Measurements from ENCODE around the gene TTLL13. TPM values are rescaled to one million over a fixed set of nuclear protein-coding genes. Genes with fewer than 3 reads are reported as not detected.

Gene TTLL13
- total RNA-seq, 1 experiment from 2014 or later = 0.39 TPM

DNA sequence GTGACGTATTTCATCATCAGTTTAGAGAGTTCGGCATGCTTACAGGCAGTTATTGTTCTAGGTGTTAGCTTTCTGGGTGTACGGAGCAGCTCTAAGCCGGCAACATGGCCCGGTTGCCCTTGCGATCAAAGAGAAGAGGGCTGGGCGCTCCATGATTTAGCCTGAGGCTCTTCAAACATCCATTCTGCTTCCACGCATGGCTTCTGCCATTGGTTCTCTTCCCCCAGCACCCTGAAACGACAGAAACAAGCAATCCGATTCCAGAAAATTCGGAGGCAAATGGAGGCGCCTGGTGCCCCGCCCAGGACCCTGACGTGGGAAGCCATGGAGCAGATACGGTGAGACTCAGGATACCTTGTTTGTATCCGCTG, 16.7 kb downstream of the TTLL13 start:
- H3K27ac ChIP-seq (ENCODE audit: low read length) = peak overlapping the region; percentile 91
- in situ Hi-C loops (cut with HindIII; ENCODE audit: low pct_unique_long_range_greater_than_20kb, low sequenced_read_pairs) (no loop called here), intact Hi-C loops (cut with micrococcal nuclease; ENCODE audit: unreplicated experiment) (no loop called here)
- peak; percentile 40; the same call in 1 of the 2 replicates for TF ChIP-seq TCF7L2 (IDR thresholded peaks at IDR 0.05; ENCODE audit: low read depth, low read length)
- TF ChIP-seq, protein P1, sequence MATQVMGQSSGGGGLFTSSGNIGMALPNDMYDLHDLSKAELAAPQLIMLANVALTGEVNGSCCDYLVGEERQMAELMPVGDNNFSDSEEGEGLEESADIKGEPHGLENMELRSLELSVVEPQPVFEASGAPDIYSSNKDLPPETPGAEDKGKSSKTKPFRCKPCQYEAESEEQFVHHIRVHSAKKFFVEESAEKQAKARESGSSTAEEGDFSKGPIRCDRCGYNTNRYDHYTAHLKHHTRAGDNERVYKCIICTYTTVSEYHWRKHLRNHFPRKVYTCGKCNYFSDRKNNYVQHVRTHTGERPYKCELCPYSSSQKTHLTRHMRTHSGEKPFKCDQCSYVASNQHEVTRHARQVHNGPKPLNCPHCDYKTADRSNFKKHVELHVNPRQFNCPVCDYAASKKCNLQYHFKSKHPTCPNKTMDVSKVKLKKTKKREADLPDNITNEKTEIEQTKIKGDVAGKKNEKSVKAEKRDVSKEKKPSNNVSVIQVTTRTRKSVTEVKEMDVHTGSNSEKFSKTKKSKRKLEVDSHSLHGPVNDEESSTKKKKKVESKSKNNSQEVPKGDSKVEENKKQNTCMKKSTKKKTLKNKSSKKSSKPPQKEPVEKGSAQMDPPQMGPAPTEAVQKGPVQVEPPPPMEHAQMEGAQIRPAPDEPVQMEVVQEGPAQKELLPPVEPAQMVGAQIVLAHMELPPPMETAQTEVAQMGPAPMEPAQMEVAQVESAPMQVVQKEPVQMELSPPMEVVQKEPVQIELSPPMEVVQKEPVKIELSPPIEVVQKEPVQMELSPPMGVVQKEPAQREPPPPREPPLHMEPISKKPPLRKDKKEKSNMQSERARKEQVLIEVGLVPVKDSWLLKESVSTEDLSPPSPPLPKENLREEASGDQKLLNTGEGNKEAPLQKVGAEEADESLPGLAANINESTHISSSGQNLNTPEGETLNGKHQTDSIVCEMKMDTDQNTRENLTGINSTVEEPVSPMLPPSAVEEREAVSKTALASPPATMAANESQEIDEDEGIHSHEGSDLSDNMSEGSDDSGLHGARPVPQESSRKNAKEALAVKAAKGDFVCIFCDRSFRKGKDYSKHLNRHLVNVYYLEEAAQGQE (IDR thresholded peaks at IDR 0.05; ENCODE audit: insufficient read depth in 1 of 2, low read depth in 2 of 2, low read length in 1 of 2) = no peak
- no TSS peak for BruUV-seq (replicated peaks)
- POLR2A ChIA-PET = interaction anchor here (0.6 to 1.2 kb wide), 5 partner anchors 28 to 1022 kb away, joined by 3 to 10 read pairs (median 4); partner anchors contain the start of genes CIB1 and FANCI
- ATAC-seq (peak; percentile 53), DNase-seq (ENCODE audit: low read depth, low spot score) (peak; percentile 20)
- CTCF ChIA-PET = no interaction called here
- peaks cover 26% of the 10 kb centered on the region for H3K4me1 ChIP-seq (ENCODE audit: control insufficient read depth, insufficient read depth, low read length)
- no peaks in the 10 kb centered on the region for H3K27me3 ChIP-seq (ENCODE audit: control insufficient read depth, insufficient read depth, low read length)
- peak overlapping the region; percentile 78 to 81 for H3K4me3 ChIP-seq (ENCODE audit: low read depth in 2 of 2, low read length in 2 of 2)
- H3K9me3 ChIP-seq (ENCODE audit: control insufficient read depth, insufficient read depth, low read depth, low read length) = no peaks in the 10 kb centered on the region
- peaks cover 11% of the 10 kb centered on the region for H3K36me3 ChIP-seq (ENCODE audit: control insufficient read depth, insufficient read depth, low read length)

DNA sequence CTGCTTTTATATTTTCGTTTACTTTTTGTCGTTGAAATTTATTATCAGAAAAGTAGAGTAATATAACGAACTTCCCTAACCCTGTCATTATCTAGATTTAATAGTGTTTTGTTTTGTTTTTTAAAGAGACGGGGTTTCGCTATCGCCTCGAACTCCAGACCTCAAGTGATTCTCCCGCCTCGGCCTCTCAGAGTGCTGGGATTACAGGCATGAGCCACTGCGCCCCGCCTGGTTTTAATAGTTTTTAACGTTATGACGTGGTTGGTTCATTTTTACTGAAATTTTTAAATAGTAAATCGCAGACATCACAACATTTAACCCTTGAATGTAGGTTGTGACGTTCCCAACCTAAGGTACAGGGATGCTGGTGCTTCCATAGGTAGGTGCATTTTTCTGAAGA, 17.1 kb downstream of the TTLL13 start:
- Histone ChIP-seq H3K4me1 (ENCODE audit: control insufficient read depth, insufficient read depth, low read length) (peaks cover 26% of the 10 kb centered on the region), H3K9me3 (ENCODE audit: control insufficient read depth, insufficient read depth, low read depth, low read length) (no peaks in the 10 kb centered on the region), H3K36me3 (ENCODE audit: control insufficient read depth, insufficient read depth, low read length) (peaks cover 13% of the 10 kb centered on the region), H3K27me3 (ENCODE audit: control insufficient read depth, insufficient read depth, low read length) (no peaks in the 10 kb centered on the region), H3K27ac (ENCODE audit: low read length) (peak overlapping the region; percentile 91), H3K4me3 (ENCODE audit: low read depth in 2 of 2, low read length in 2 of 2) (peak overlapping the region; percentile 78 to 81)
- ChIA-PET POLR2A (interaction anchor here (0.6 to 1.2 kb wide), 4 partner anchors 33 to 1023 kb away, joined by 3 to 10 read pairs (median 5); partner anchors contain the start of genes CIB1 and FANCI), CTCF (no interaction called here)
- no peak for TF ChIP-seq TCF7L2 (IDR thresholded peaks at IDR 0.05; ENCODE audit: low read depth, low read length)
- no peak for TF ChIP-seq POLR2AphosphoS5 (IDR thresholded peaks at IDR 0.05; ENCODE audit: low read depth, low read length)
- TF ChIP-seq, protein P2, sequence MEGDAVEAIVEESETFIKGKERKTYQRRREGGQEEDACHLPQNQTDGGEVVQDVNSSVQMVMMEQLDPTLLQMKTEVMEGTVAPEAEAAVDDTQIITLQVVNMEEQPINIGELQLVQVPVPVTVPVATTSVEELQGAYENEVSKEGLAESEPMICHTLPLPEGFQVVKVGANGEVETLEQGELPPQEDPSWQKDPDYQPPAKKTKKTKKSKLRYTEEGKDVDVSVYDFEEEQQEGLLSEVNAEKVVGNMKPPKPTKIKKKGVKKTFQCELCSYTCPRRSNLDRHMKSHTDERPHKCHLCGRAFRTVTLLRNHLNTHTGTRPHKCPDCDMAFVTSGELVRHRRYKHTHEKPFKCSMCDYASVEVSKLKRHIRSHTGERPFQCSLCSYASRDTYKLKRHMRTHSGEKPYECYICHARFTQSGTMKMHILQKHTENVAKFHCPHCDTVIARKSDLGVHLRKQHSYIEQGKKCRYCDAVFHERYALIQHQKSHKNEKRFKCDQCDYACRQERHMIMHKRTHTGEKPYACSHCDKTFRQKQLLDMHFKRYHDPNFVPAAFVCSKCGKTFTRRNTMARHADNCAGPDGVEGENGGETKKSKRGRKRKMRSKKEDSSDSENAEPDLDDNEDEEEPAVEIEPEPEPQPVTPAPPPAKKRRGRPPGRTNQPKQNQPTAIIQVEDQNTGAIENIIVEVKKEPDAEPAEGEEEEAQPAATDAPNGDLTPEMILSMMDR (IDR thresholded peaks at IDR 0.05) = no peak
- TF ChIP-seq, protein P1 (IDR thresholded peaks at IDR 0.05; ENCODE audit: insufficient read depth in 1 of 2, low read depth in 2 of 2, low read length in 1 of 2) = no peak
- no peak for TF ChIP-seq SIN3A (IDR thresholded peaks at IDR 0.05; ENCODE audit: borderline replicate concordance, insufficient read depth, low read depth, low read length)
- TSS peak; percentile 80 for BruUV-seq (replicated peaks)
- intact Hi-C loops (cut with micrococcal nuclease; ENCODE audit: unreplicated experiment) = no loop called here
- DNase-seq (ENCODE audit: low read depth, low spot score) (no peak), ATAC-seq (no peak)
- in situ Hi-C loops (cut with HindIII; ENCODE audit: low pct_unique_long_range_greater_than_20kb, low sequenced_read_pairs) = no loop called here
